HuH-7 (cell line): ENCODE results near the gene SPDYE18.
"Not testable (repeated sequence)": the region's sequence is repeated elsewhere in the genome, so short reads cannot be mapped to it uniquely, and the experiment has no call there.

Experiments used
- DNase-seq: peaks from one replicate; pipeline ENCODE4 v3.0.0; 2011; ENCODE audit warnings: low spot score

The SPDYE18 gene, protein sequence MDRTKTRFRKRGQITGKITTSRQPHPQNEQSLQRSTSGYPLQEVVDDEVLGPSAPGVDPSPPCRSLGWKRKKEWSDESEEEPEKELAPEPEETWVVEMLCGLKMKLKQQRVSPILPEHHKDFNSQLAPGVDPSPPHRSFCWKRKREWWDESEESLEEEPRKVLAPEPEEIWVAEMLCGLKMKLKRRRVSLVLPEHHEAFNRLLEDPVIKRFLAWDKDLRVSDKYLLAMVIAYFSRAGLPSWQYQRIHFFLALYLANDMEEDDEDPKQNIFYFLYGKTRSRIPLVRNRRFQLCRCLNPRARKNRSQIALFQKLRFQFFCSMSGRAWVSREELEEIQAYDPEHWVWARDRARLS

DNA sequence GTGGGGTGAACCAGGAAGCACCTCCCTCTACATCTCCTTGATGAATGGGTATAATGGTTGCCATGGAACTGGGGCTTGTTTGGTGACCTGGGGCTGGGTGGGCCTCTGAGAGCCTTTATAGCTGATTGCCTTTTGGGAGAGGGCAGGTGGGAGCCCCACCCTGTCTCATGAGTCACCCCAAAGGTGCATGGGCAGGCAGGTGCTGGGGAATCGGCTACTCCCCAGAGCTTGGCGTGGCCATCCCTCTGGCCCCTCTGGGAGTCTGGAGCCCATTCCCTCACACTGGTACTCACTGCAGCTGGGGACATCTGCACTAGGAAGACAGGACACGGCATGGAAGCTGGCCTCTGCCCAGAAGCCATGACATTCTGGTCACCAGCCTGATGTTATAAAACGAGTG is at the start of gene SPDYE18:
Gene SPDYE18 (minus strand): TSS at position 2 of the 400 bp plus-strand sequence. CDS start 2,046 bp downstream, outside the sequence.
- not testable (repeated sequence) for DNase-seq

DNA sequence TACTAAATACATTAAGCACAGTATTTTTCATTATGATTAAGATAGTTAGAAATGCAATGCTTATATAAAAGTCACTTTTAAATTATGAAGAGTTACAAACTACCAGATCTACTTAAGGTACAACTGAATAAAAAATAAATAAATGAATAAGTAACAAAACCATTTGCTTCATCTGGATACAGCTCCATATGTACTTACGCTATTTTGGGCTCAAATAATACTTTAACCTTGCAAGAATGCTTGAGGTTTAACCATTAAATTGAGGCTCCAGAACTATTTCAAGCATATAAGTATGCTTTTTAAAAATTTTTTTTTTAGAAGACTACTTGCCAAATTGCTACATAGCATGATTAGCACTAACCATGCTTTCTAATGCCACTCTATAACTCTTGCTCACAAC is 46.0 kb upstream of the SPDYE18 start:
- DNase-seq, result not testable (repeated sequence)

DNA sequence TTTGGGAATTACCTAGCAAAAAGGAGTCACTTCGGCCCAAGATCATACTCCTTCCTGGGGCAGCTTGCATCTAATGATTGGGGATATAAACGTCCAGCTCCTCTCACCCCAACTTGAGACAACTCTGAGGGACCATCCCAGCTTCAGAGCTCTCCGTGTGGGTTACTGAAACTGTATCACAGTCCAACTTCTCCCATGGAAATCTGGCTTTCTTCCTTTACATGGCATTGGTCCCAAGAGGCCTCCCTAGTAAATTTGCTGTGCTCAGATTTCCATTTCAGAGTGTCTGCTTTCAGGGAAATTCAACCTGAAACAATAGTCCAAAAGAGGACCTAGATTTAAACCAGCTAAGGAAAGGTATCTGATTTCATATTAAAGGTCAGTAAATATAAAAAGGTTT is 45.3 kb upstream of the SPDYE18 start:
- DNase-seq, result not testable (repeated sequence)

DNA sequence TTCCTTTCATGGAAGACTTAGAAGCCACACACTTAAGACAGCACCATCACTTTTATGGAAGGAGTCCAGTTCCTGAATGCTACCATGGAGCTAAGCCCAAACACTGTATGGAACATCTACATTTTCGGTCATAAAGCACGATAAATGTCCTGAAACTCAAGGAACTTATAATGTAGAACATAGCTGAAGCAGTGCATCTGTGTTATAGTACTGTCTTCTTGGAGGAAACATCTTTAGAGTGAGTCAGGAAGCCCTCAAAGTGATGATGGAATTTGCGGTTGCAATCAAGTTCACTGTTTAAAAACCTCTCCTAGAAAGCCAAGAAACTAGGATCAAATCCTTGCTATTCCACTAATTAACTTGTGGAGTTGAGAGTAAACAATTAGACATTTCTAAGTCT is 43.5 kb upstream of the SPDYE18 start:
- not testable (repeated sequence) for DNase-seq

DNA sequence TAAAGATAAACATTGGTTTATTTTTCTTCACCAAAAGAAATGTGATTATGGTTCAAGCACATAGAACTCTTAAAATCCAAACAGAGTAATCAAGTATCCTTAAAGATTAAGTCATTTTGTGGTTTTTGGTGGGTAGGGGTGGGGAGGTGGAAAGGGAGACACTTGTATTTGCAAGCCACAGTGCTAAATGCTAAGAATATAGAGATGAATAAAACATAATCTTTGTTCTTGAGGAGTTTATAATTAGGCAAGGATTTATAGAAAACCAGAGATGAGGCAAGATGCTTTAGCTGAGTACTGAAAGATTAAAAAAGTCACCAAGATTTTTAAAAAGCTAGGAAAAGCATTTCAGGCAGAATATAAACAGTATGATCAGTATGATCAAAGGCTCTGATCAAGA is 40.3 kb upstream of the SPDYE18 start:
- not testable (repeated sequence) for DNase-seq

DNA sequence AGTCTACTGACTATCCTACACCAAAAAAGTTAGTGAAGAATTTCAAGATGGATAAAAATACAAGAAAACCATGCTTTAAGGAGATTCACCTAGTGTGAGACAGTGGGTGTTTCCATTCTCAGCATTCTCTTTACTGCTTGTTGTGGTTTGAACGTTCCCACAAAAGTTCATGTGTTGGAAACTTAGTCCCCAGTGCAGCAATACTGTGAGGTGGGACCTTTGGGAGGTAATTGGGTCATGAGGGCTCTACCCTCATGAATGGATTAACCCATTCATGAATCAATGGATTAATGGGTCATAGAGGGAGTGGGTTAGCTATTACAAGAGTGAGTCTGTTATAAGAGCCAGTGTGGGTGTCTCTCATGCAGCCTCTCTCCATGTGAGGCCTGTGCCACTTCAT is 38.8 kb upstream of the SPDYE18 start:
- not testable (repeated sequence) for DNase-seq

DNA sequence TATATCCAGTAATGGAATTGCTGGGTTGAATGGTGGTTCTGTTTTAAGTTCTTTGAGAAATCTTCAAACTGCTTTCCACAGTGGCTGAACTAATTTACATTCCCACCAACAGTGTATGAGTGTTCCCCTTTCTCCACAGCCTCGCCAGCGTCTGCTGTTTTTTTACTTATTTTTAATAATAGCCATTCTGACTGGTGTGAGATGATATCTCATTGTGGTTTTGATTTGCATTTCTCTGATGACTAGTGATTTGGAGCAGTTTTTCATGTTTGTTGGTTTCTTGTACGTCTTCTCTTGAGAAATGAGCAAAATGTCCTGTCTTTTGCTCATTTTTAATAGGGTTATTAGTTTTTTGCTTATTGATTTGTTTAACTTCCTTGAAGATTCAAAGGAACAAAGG is 38.1 kb upstream of the SPDYE18 start:
- not testable (repeated sequence) for DNase-seq

DNA sequence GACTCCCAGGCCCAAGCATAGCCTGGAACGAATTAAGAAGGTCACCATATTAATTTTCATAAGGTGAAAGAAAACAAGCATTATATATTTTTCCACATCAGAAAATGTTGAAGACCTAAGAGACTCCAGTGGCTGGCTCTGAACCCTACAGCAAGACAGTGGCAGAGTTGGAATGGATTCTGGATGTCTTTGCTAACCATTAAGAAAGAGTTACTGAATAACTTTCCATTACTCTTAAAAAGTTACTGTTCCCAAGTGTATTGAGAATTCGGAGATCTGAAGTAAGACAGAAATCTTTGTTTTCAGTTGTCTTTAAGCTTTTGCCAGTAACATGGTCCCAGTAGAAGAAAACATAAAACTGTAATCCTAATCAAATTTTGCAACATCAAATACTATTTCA is 29.9 kb upstream of the SPDYE18 start:
- DNase-seq, result not testable (repeated sequence)

DNA sequence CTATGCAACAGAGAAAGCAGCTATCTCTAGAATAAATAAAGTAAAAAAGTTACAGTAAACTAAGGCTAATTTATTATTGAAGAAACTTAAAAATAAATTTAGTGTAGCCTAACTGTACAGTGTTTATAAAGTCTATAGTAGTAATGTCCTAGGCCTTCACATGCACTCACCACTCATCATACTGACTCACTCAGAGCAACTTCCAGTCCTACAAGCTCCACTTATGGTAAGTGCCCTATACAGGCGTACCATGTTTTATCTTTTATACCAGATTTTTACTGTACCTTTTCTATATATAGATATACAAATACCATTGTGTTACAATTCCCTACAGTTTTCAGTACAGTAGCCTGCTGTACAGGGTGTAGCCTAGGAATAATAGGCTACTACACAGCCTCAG is 19.8 kb upstream of the SPDYE18 start:
- not testable (repeated sequence) for DNase-seq

DNA sequence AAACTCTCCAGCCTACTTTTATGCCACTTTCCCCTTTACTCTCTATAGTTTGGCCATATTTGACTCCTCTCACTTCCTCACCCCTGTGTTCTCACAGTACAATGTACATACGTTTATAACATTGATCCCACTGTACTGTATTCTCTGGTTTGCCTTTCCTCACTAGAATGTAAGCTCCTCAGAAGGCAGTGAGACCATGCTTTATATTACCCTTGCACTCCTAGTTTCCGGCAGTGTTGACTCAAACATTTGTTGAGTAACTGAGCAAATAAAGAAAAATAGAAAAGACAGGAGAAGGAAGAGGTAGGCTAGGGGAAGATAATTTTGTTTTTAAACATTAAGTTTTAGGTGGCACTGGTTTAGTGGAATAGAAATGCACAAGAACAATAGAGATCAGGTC is 17.9 kb upstream of the SPDYE18 start:
- not testable (repeated sequence) for DNase-seq

DNA sequence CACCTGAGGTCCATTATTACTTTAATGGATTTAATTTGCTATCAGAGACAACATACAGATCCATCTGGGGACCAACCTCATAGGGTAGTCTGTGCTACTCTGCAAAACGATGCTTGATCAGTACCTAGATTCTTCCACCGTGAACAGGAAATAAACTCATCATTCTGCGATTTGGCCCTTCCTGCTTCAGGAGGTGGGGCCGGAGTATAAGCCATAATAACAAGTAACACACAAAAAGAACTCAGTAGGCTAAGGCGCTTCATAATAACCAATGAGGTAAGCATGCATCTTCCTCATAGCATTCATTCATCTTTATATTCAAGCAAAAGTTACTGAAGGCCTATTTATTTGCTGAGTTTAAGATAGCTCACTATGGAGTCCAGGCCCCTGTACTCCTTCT is 17.3 kb upstream of the SPDYE18 start:
- DNase-seq, result not testable (repeated sequence)

DNA sequence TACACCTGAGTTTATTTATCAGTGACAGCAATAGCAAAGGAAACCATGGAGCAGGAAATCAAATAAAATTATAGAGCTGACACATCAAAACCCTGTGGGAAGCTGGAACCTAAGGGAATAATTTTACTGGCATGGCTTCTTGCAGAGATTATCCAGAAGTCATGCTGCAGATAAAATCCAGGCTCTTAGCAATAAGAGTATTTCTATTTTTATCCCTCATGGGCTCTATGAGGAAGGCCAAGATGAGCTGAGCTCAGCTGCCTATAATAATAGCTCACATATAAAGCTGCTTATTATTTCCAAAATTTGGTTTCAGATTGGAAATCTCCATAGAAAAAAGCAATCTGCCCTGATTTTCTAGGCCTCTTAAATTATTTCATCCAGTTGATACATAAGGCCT is 16.8 kb upstream of the SPDYE18 start:
- not testable (repeated sequence) for DNase-seq

DNA sequence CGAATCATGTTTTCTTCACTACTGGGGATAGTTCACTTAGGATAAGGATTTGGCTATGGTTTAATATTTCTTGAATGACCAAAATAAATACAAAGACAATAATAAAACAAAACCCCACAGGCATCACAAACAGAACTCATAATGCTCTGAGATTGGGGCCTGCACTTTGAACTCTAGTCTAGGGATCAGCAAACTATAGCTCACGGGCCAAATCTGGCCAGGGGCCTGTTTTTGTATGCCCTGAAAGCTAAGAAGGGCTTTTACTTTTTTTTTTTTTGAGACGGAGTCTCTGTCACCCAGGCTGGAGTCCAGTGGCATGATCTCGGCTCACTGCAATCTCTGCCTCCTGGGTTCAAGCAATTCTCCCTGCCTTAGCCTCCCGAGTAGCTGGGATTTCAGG is 14.7 kb upstream of the SPDYE18 start:
- DNase-seq, result not testable (repeated sequence)

DNA sequence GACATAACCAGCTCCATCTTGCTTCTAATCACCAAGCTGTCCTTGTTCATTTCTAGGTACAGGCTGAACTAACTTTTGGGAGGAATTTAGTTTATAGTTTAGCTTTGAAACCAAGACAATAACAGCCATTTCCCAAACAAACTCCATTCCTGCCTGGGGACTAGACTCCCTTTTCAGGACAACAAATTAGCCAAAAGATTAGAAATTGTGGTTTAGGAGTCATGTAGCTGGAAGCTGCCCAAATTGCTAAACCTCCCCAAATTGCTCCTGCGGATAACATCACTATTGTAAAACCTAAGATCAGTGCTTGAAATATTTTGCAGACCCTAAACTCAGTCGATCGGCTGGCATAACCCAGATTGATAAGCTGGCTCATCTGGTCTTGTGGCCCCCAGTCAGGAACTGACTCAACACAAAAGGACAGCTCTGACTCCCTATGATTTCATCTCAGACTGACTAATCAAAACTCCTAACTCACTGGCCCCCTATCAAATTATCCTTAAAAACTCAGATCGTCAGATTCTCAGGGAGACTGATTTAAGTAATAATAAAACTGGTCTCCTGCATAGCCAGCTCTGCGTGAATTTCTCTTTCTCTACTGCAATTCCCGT is 12.5 kb upstream of the SPDYE18 start:
- not testable (repeated sequence) for DNase-seq

DNA sequence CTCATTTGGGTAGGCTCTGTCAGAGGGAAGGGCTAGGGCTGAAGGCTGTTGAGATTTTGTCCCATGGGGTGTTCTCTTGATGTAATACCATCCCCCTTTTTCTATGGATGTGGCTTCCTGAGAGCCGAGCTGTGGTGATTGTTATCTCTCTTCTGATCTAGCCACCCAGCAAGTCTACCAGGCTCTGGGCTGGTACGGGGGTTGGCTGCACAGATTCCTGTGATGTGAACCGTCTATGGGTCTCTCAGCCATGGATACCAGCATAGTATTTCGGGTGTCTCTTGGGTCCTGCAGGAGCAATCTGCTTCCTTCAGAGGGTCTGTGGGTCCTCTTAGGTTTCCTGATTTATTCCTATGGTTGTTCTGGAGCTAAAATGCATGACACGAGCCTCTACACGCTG is 8.8 kb upstream of the SPDYE18 start:
- not testable (repeated sequence) for DNase-seq

DNA sequence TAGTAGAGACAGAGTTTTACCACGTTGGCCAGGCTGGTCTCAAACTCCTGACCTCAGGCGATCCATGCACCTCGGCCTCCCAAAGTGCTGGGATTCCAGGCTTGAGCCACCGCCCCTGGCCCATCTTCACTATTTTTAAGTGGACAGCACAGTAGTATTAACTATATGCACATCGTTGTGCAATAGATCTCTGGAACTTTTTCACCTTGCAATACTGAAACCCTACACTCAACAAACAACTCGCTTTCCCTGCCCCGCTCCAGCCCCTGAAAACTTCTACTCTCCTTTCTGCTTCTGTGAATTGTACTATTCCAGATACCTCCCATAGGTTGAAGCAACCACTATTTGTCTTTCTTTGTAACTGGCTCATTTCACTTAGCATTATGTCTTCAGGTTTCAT is 3.5 kb upstream of the SPDYE18 start:
- not testable (repeated sequence) for DNase-seq

DNA sequence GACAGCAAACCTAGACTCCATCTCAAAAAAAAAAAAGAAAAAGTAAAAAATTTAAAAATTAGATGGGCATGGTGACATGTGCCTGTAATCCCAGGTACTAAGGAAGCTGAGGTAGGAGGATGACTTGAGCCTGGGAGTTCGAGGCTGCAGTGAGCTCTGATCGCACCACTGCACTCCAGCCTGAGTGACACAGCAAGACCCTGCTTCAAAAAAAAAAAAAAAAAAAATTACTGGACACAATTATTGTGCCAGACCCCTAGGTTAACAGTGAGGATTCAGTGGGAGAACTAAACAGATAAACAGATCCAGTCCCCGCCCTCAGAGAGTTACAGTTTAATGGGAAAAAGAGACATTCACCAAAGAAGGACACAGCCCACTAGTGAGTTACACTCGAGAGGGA is 1.4 kb upstream of the SPDYE18 start:
- DNase-seq, result not testable (repeated sequence)

DNA sequence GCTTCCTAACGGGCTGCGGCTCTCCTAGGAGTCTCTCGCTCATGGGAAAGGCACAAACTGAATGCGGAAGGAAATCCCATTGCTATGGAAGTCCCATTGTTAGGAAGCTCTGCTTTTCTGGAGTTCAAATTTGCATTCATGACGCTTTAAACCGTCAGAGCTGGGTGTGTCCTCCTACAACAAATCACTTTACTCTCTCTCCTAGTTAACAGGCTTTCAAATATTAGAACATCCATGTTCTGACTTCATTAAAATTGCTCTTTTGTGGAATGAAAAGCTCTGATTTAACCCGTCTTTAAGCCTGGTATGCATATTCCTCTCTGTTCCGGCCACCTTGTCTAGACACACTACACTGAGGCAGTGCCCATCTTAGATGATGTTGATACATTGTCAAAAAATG is 30.1 kb downstream of the SPDYE18 start, which contains the start of gene SPDYE17:
Gene SPDYE17 (minus strand): TSS at position 101 of the 400 bp plus-strand sequence. CDS start 1,791 bp downstream, outside the sequence.
- not testable (repeated sequence) for DNase-seq

DNA sequence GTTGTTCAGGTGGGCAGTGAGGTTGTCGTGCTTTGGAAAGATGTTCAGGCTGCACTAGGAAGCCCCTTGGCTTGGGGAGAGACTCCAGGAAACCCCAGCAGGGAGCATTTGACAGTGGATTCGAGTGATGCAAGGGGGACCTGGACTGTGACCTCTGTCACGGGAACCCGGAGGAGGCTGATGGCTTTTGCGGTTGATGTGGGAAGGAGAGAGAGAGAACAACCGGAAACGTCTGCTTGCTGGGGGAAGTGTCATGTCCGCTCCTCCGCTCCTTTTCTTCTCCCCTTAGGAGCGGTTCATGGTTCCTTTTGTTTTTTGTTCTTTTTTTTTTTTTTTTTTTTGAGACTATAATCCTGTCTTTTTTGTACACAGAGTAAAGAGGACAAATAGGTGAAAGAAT is 36.0 kb downstream of the SPDYE18 start:
- DNase-seq, result not testable (repeated sequence)

DNA sequence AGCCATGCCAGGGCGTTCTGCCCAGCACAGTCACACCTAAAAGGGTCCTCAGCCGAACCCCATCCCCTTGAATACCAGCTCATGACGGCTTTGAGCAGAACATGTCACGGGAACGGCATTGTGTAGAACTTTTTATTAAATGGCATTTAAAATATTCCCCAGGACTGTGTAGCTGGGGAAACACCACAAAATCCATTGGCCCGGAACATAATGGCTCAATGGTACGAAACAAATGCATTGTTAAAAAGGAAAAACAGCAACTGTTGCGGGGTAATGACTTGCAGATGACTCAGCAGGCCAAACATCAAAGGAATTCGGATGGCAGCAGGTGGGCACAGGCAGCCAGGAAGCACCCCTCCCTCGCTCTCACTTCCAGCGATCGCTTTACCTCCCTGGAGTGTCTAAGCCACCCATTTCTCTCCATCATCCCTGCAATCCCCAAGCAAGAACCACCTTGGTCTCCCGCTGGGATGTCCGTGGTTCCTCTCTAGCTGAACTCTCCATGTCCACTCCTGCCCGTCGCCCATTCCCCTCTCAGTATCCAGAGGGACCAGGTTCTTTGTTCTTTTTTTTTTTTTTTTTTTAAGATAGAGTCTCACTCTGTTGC is 52.2 kb downstream of the SPDYE18 start:
- not testable (repeated sequence) for DNase-seq

DNA sequence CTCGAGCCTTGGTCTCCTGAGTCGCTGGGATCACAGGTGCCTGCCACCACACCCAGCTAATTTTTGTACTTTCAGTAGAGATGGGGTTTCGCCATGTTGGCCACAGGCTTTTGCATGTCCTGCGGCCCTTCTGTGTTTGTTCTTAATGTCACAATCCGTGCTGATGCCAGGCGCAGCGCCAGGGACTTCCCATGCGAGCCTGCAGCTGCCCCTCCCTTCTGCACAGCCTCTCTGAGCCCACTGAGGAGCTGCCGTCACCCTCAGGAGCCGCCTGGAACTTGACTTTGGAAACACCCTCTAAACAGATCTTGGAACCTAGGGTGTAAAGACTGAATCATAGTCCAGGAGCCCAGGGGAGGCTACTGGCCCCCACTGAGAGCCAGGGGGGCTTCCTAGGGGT is 54.4 kb downstream of the SPDYE18 start:
- DNase-seq, result not testable (repeated sequence)

DNA sequence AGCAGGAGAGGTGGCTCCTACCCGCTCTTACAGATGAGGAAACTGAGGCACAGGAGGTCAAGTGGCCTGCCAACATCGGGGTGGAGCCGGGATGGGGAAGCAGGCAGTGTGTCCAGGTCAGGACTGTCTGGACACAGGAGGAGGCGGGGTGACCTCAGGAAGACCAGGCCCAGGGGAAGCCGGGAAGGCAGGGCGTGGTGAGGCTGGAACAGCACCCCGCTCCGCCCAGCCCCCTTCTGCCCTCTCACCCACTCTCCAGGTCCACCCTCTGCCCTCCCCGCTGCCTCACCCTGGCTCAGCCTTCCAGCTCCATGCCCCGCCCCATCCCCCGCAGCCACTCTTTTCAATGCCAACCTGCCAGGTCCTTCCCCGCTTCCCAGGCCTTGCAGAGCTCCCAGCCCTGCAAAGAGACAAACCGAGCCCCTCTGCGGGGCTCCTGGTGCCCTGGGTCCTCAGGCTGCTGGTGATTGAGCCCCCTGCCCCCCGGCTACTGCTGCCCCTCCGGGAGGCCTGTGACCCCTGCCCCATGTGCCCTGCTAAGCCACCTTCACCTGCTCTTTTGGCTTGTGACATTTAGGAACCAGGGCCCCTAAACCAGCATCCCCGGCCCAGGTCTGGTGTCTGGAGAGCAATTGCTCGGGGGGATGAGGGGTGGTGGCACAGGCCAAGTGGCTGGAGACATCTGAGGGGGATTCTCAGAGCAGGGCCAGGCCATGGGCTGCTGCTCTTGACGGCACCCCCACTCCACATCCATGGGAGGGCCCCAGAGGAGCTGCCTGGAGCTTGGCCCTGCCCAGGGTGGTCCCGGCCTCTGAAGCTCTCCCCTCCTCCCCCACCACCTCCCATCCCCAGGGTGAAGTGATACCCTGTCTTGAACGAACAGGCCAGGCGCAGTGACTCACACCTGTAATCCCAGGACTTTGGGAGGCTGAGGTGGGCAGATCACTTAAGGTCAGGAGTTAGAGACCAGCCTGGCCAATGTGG is 55.9 kb downstream of the SPDYE18 start:
- not testable (repeated sequence) for DNase-seq
